Urinary bladder (tissue), 4 donors: ENCODE data around the gene KIF26B. TPM values are rescaled to one million over a fixed set of nuclear protein-coding genes. Genes with fewer than 3 reads are reported as not detected.
"Not testable (repeated sequence)": the region's sequence is repeated elsewhere in the genome, so short reads cannot be mapped to it uniquely, and the experiment has no call there.

ENCODE experiments used
- DNase-seq: peaks from one replicate; pipeline ENCODE4 v3.0.0-alpha.2; 2015; ENCODE audit errors: extremely low spot score
- H3K27ac ChIP-seq: one replicate; pipeline ENCODE4 v1.5.1; 2013; ENCODE audit warnings: low read depth, mild to moderate bottlenecking, moderate library complexity
- H3K36me3 ChIP-seq: one replicate; pipeline ENCODE4 v1.6.1; 2013; ENCODE audit warnings: mild to moderate bottlenecking, moderate library complexity; ENCODE audit not compliant: insufficient read depth
- H3K4me1 ChIP-seq: one replicate; pipeline ENCODE4 v1.6.1; 2013; ENCODE audit warnings: mild to moderate bottlenecking, moderate library complexity; ENCODE audit not compliant: insufficient read depth
- H3K4me3 ChIP-seq: one replicate; pipeline ENCODE4 v1.5.1; 2013; ENCODE audit warnings: low read depth, low read length
- WGBS: extraction: QIAGEN DNeasy Blood & Tissue Kit; methylation state at CpG from one replicate; pipeline ENCODE4 v1.1.7; 2013; 5-methylcytosine and 5-hydroxymethylcytosine counted together
- polyA plus RNA-seq: library from polyadenylated mRNA; stranded (reverse); fragments of 200-250 nt; gene quantifications from one replicate; pipeline ENCODE4 v1.2.3, GENCODE V29; 2013
- total RNA-seq: library from RNA; depleted of rRNA; stranded (reverse); fragments of >200 nt; gene quantifications from one replicate; pipeline ENCODE4 v1.2.3, GENCODE V29; 2014
- donor health status: healthy with polysubstance abuse.
- donor health status: healthy.

Gene KIF26B
- total and polyA plus RNA-seq, 2 donors: 0.62 to 12.2 TPM

DNA sequence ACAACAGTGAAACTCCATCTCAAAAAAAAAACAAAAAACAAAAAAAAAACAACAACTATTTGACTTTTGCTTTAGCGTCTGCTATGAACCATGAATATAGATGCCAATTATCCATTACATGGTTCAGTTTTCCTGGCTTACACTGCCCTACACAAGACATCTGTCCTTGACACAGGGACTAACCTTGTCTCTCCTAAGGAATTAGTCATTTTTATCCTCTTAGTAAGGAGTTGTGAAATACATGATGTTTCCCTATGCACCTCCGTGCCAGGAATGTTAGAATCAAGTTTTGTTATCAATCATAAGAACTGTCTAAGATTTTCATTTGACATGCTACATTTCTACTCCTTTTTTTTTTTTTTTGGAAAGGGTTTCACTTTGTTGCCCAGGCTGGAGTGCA is 241.8 kb downstream of the KIF26B start:
- Histone ChIP-seq H3K27ac (no peak overlapping the region), H3K4me1 (no peaks in the 10 kb centered on the region), H3K36me3 (no peaks in the 10 kb centered on the region), H3K4me3 (no peak overlapping the region)
- whole genome bisulfite sequencing: 77% methylated on average over 2 of the region's 2 CpGs
- no peak for DNase-seq

DNA sequence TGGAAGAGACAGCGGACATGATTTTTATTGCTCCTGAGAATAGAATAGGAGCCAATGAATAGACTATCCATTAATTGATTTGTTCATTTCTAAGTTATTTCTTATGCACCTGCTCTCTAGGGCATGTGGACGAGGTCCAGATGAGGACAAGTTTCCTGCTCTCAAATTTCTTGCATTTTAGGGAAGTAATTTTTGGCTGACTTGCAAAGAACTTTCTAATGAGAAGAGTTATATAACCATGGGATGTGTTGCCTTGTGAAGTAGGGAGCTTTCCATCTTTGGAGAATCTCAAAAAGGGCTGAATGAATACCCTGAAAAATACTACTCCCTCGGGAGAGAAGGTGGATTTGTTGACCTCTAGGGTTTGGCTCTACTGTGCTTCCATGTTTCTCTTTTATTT is 243.0 kb downstream of the KIF26B start:
- Histone ChIP-seq H3K4me1 (no peaks in the 10 kb centered on the region), H3K27ac (no peak overlapping the region), H3K36me3 (no peaks in the 10 kb centered on the region), H3K4me3 (no peak overlapping the region)
- 82% methylated on average over 3 of the region's 3 CpGs for WGBS
- DNase-seq: no peak

GRCh38 chr1:245398180-245398579 is 243.4 kb downstream of the KIF26B start:
- WGBS: 79% methylated on average over 5 of the region's 5 CpGs
- no peak overlapping the region for H3K4me3 ChIP-seq

GRCh38 chr1:245401881-245402587 is 247.2 kb downstream of the KIF26B start:
- DNase-seq: no peak
- WGBS: 81% methylated on average over 7 of the region's 7 CpGs
- Histone ChIP-seq H3K27ac (no peak overlapping the region), H3K4me3 (no peak overlapping the region), H3K36me3 (no peaks in the 10 kb centered on the region), H3K4me1 (no peaks in the 10 kb centered on the region)

More at GRCh38 chr1:245398180-245398579, 243.4 kb downstream of the KIF26B start:
- Histone ChIP-seq H3K27ac (no peak overlapping the region), H3K36me3 (no peaks in the 10 kb centered on the region), H3K4me1 (no peaks in the 10 kb centered on the region)
- no peak for DNase-seq

DNA sequence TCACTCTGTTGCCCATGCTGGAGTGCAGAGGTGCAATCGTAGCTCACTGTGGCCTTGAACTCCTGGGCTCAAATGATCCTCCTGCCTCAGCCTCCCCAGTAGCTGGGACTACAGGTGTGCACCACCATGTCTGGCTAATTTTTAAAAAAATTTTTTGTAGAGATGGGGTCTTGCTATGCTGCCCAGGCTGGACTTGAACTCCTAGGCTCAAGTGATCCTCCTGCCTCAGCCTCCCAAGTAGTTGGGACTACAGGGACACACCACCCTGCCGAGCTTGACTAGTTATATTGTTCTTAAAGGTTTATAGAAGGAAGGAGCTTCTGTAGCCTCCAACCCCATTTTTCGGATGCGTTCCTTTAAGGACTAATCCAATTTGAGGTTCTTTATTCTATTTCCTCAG is 248.2 kb downstream of the KIF26B start:
- not testable (repeated sequence) for H3K4me3 ChIP-seq, H3K36me3 ChIP-seq, H3K4me1 ChIP-seq, H3K27ac ChIP-seq, DNase-seq
- 97% methylated on average over 4 of the region's 4 CpGs for WGBS

DNA sequence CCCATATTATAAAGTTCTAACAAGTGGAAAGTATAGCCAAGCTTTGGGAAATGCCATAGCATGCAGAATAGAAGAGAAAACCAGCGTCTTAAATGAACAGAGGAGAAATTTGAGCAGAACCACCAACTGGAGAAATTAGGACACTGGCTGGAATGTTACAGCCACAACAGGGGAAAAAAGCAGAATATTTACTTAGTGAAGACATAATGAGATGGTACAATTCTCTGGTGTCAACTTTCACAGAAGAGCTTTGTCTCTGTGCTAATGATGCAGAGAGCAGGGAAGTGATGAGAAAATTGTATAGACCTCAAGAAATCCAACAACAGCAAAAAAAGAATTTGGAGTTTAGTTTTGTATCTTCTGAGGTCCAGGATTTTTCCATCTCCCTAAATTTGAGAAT is 249.7 kb downstream of the KIF26B start:
- WGBS: 89% methylated on average over 1 of the region's 1 CpG
- Histone ChIP-seq H3K4me3 (no peak overlapping the region), H3K27ac (no peak overlapping the region), H3K36me3 (no peaks in the 10 kb centered on the region), H3K4me1 (no peaks in the 10 kb centered on the region)
- no peak for DNase-seq

- Histone ChIP-seq H3K27ac (no peak overlapping the region), H3K4me3 (no peak overlapping the region), H3K4me1 (no peaks in the 10 kb centered on the region), H3K36me3 (no peaks in the 10 kb centered on the region)
- no peak for DNase-seq
- WGBS: 76% methylated on average over 4 of the region's 4 CpGs
These were observed 250.2 kb downstream of the KIF26B start for GRCh38 chr1:245404952-245405351.

GRCh38 chr1:245406426-245406825 is 251.6 kb downstream of the KIF26B start:
- WGBS: 96% methylated on average over 2 of the region's 2 CpGs
- no peak for DNase-seq
- H3K36me3 ChIP-seq: no peaks in the 10 kb centered on the region
- H3K27ac ChIP-seq: no peak overlapping the region
- no peak overlapping the region for H3K4me3 ChIP-seq
- H3K4me1 ChIP-seq: no peaks in the 10 kb centered on the region

DNA sequence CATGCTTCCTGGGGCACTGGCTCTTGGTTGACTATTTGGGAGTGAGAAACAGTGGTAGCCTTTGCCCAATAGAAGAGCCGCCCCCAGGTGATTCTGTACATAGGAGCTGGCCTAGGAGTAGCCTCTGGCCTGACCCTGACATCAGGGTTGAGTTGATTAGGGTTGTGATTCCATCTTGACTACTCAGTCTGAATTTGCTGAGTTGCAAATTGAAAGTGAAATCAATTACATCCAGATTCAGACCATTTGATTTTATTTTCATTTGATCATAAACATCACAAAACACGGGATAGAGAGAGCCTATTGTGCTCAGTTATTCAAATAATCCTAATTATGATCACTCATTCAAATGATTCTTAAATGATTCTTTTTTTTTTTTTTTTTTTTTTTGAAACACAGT is 253.2 kb downstream of the KIF26B start:
- no peaks in the 10 kb centered on the region for H3K4me1 ChIP-seq
- no peak overlapping the region for H3K4me3 ChIP-seq
- 97% methylated on average over 2 of the region's 2 CpGs for WGBS
- H3K27ac ChIP-seq: no peak overlapping the region
- H3K36me3 ChIP-seq: no peaks in the 10 kb centered on the region
- DNase-seq: no peak

DNA sequence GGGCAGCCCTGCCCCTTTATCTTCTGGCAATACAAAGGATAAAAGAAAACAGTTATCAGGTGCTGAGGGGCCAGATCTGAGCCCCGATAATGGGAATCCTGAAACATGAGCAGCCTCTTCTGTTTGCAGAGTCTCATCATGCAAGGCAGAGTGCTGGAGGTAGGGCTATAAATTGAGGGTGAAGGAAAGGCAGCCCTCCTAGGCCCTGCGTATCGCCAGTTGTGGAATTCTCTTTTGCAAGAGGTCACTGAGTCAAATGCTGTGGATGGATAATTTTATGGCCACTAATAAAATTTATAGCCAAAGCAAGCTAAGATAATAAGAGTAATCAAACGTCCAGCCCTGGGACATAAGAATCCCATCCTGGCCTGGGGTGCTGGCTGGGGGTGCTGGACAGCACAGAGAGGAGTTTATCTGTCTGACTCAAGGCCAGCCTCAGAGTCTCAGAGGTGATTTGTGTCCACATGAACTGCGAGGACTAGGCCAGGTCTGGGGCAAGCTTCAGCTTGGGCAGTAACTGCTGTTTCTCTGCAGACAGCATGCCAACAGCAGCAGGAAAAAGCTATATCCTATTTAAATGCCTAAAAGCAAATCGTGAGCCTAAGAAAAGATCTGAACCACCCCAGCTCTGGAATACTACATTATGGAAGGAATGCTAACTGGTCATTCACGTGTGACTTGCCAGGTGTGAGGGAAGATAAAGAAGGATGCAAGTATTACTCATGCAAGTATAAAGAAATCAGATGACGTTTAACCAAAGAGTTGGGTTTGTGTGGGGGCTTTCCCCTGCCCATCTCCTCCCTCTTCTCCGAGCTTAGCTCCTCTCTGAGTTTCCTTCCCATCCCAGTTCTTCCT is 254.8 kb downstream of the KIF26B start:
- H3K4me1 ChIP-seq: no peaks in the 10 kb centered on the region
- no peak overlapping the region for H3K27ac ChIP-seq
- DNase-seq: no peak
- H3K4me3 ChIP-seq: no peak overlapping the region
- no peaks in the 10 kb centered on the region for H3K36me3 ChIP-seq
- 44% methylated on average over 9 of the region's 9 CpGs for WGBS

DNA sequence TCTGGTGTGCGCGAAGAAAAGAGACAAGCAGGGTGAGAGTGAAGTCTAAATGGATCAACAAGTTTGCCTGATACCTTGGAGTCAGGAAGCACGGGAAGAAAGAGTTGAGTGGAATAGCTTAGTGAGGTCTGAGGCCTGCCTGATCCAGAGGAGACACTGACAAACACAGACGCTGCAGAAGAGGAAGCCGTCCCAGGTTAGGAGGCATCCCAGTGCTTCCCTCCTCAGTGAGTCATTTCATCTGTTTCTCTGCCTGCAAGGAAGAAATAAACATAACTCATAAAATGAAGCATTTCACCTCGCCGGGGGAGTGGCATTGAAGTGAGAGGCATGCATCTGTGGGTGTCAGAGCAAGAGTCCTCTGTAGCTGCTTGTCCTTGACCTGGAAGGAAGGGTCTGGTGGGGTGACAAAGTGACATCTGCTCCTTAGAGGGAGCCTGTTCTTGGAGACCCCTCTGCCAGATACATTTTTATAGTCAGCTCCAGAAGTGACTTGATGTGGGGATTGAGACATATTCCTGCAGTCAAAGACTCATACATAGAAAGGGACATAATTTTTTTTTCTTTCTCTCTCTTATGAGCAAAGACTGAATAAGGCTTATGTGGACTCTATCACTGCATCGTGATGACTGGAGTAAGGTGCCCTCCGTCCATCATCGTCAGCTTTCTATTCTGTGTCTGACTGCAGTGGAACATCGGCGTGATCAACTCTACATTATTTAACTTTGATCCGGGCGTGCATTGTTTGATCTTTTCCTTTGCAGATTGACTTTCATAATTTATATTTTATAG is 256.7 kb downstream of the KIF26B start:
- no peaks in the 10 kb centered on the region for H3K36me3 ChIP-seq
- DNase-seq: no peak
- 70% methylated on average over 14 of the region's 14 CpGs for WGBS
- no peak overlapping the region for H3K27ac ChIP-seq
- H3K4me1 ChIP-seq: no peaks in the 10 kb centered on the region
- H3K4me3 ChIP-seq: no peak overlapping the region

GRCh38 chr1:245412306-245412705 is 257.5 kb downstream of the KIF26B start:
- Histone ChIP-seq H3K4me3 (no peak overlapping the region), H3K27ac (no peak overlapping the region), H3K4me1 (no peaks in the 10 kb centered on the region), H3K36me3 (no peaks in the 10 kb centered on the region)
- DNase-seq: no peak
- 82% methylated on average over 5 of the region's 5 CpGs for WGBS

DNA sequence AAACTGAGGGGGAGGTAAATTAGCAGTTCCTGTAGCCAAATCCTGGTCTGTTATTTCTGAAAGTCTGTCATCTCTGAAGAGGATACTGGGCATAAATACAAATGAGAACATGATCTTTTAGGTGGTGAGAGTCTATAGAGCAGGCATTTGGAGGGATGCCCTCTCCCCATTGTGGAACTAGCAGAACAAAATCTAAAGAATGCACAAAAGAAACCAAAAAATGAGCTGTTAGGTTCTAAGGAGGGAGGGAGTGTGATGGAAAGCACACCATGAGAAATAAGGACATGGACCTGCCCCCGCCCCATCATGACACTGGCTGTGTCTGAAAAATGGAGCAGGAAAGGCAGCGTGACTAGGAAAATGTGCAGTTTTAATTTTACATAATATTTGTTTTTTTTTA is 262.0 kb downstream of the KIF26B start:
- WGBS: 97% methylated on average over 2 of the region's 2 CpGs
- H3K4me1 ChIP-seq: no peaks in the 10 kb centered on the region
- H3K36me3 ChIP-seq: no peaks in the 10 kb centered on the region
- no peak overlapping the region for H3K27ac ChIP-seq
- H3K4me3 ChIP-seq: no peak overlapping the region
- no peak for DNase-seq
